GM18858 (cell line): ENCODE results near the gene SLC25A36.
A peak's percentile ranks its signal among the peaks of the same experiment; 100 is the strongest.
"Not testable (repeated sequence)": the region's sequence is repeated elsewhere in the genome, so short reads cannot be mapped to it uniquely, and the experiment has no call there.

ENCODE experiments used
- ATAC-seq: cut with Tn5 transposase; IDR thresholded peaks from one replicate; pipeline ENCODE4 v1.9.1; 2021; ENCODE audit not compliant: unreplicated experiment

Gene SLC25A36

GRCh38 chr3:140994316-140994715 lies 52.7 kb downstream of the SLC25A36 start:
- no peak for ATAC-seq

- not testable (repeated sequence) for ATAC-seq
These were observed 53.2 kb downstream of the SLC25A36 start for GRCh38 chr3:140994861-140995260.

- no peak for ATAC-seq
These were observed 54.2 kb downstream of the SLC25A36 start for GRCh38 chr3:140995881-140996280.

- no peak for ATAC-seq
These were observed 58.5 kb downstream of the SLC25A36 start for GRCh38 chr3:141000027-141000663.

- ATAC-seq, result no peak
These were observed 59.0 kb downstream of the SLC25A36 start for GRCh38 chr3:141000686-141001085.

DNA sequence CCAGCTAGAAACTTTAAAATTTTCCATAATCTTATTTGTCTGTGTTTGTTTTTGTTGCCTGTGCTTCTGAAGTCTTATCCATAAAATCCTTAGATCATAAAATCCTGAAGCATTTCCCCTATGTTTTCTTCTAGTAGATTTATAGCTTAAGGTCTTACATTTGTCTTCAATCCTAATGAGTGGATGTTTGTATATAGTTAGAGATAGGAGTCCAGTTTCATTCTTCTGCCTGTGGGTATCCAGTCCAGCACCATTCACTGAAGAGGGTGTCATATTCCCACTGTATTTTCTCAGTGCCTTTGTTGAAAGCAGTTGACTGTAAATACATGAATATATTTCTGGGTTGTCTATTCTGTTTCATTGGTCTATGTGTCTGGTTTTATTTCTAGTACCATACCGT lies 64.7 kb downstream of the SLC25A36 start:
- no peak for ATAC-seq

GRCh38 chr3:141009496-141009895 lies 67.9 kb downstream of the SLC25A36 start:
- ATAC-seq, result no peak

DNA sequence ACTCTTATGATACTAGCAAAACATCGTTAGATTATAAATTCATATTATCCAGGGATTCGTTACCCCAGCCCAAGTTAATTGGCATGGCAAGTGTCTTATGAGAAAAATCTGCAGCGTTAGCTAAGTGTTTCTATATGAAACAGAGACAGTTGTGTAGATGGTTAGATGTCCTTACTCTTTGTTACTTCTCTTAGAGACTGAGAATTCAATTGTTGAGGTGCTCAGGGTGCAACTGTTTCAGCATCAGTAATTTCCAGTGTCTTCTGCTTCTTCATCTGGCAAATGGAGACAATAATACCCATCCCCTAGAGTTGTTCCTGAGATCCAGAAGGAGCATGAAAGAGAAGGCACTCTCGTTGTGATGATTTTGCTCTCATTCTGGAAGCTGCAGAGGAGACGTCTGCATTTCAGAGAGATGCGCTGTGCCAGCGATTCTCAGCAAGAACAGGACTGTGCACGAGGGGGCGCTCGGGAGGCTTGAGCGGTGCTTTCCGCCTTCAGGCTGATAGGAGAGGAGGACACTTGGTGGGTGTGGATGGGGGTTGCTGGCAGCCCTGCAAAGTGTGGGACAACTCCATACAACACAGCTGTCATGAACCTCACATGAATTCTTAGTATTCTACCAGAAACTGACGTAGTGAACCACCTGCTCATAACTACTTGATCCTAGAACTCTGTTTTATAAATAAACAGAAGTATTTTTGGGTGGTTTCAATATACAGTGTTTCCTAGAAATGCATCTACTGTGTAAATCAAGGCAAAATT lies 69.8 kb downstream of the SLC25A36 start:
- peak; percentile 63 for ATAC-seq

- ATAC-seq, result no peak
These were observed 70.3 kb downstream of the SLC25A36 start for GRCh38 chr3:141011997-141012262.

GRCh38 chr3:141012571-141012970 lies 70.9 kb downstream of the SLC25A36 start:
- ATAC-seq, result no peak

GRCh38 chr3:141015481-141015880 lies 73.8 kb downstream of the SLC25A36 start:
- no peak for ATAC-seq

DNA sequence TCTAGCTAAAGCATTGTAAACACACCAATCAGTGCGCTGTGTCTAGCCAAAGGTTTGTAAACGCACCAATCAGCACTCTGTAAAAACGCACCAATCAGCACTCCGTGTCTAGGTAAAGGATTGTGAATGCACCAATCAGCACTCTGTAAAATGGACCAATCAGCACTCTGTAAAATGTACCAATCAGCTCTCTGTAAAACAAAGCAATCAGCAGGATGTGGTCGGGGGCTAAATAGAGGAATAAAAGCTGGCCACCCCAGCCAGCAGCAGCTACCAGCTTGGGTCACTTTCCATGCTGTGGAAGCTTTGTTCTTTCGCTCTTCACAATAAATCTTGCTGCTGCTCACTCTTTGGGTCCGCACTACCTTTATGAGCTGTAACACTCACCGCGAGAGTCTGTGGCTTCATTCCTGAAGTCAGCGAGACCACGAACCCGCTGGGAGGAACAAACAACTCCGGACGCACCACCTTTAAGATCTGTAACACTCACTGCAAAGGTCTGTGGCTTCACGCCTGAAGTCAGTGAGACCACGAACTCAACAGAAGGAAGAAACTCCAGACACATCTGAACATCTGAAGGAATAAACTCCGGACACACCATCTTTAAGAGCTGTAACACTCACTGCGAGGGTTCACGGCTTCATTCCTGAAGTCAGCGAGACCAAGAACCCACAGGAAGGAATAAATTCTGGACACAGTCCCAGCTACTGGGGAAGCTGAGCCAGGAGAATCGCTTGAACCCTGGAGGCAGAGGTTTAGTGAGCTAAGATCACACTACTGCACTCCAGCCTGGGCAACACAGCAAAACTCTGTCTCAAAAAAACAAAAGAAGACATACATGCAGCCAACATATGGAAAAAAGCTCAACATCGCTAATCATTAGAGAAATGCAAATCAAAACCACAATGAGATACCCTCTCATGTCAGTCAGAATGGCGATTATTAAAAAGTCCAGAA lies 76.0 kb downstream of the SLC25A36 start:
- ATAC-seq, result not testable (repeated sequence)

DNA sequence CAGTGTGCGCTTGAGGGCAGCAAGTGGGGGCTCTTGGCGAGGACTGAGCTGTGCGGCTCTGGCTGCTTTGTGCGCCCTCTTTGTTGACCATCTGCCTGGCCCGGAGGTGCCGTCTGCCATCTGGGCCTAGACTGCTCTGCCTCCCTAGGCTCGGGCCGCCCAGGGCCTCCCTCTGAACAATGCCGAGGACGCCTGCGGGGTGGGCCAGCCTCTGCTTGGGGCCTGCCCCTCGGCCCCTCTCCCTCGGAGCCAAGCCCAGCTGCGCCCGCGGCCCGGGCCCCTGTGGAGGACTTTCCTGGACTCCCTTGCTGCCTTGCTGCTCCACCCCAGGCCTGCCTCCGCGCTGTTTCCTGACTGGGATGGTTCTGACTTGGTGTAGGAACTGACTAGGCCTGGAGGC lies 77.6 kb downstream of the SLC25A36 start:
- ATAC-seq, result no peak

DNA sequence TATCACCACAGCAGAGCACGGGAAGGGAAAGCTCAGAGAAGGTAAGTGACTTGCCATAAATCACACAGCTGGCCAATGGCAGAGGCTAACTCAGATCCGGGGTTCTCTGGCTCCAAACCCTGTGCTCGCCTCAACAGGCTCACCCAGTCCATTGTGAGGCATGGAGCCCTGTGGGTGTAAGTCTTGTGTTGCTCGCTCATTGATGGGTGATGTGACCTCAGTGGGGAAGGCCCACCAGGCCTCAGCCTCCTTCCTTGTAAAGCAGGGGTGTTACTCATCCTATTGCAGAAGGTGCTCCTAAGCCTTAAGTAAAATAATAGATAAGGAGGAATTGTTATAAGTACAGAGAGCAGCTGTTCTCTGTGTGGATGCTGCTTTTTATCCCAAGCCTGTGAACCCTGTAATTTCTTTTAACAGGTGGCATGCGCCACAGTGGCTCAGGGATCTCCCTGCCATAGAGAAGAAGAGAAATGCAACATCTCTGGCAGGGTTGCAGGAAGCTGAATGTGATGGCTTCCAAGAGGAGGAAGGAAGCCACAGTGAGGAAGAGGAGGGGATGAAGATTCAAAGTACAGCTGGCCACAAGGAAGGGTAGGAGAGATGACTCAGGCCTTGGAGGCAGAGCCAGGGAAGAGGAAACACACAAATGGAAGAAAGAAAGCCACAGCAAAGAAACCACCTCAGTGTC lies 78.7 kb downstream of the SLC25A36 start:
- no peak for ATAC-seq

GRCh38 chr3:141021261-141021660 lies 79.6 kb downstream of the SLC25A36 start:
- ATAC-seq, result no peak
